H1 (cell line): ENCODE data around the gene TMEM244. TPM values are rescaled to one million over a fixed set of nuclear protein-coding genes. Genes with fewer than 3 reads are reported as not detected.

Experiments used
- CTCF ChIA-PET: fragments of 300-600 bp; sonication (Branson Sonifier 250); formaldehyde crosslinking; loops from one replicate; lab custom pipeline; 2021; ENCODE audit not compliant: partially characterized antibody; lab: Charles Lee
- POLR2A ChIA-PET: fragments of 300-600 bp; sonication (Branson Sonifier 250); formaldehyde crosslinking; loops from one replicate; lab custom pipeline; 2021; ENCODE audit warnings: inconsistent platforms; ENCODE audit not compliant: partially characterized antibody; lab: Charles Lee
- DNase-seq, 2 experiments: peaks; one replicate each; pipeline versions ENCODE4 v3.0.0 to v3.0.0-alpha.2; 2010 to 2022; ENCODE audit warnings: low spot score in 2 of 2, low read depth in 1 of 2, mixed read lengths in 1 of 2
- FAIRE-seq: peaks from 2 replicates; lab custom pipeline; 2011; peaks lifted over from hg19 to GRCh38; lab: Jason Lieb, UNC
- H2AFZ ChIP-seq: 2 replicates; pipeline ENCODE4 v1.8.1; 2012; ENCODE audit warnings: low read length, inconsistent platforms
- H2AK5ac ChIP-seq: 2 replicates; pipeline ENCODE4 v1.6.1; 2013; ENCODE audit warnings: low read depth, low read length
- H2BK120ac ChIP-seq: replicated peaks from 2 replicates; pipeline ENCODE3; 2013; ENCODE audit warnings: low read depth, low read length, inconsistent platforms
- H2BK12ac ChIP-seq: 2 replicates; pipeline ENCODE4 v1.6.1; 2013; ENCODE audit warnings: low read depth, low read length
- H2BK15ac ChIP-seq: 2 replicates; pipeline ENCODE4 v1.6.1; 2013; ENCODE audit warnings: low read length
- H2BK20ac ChIP-seq: 2 replicates; pipeline ENCODE4 v1.6.1; 2013; ENCODE audit warnings: low read length
- H2BK5ac ChIP-seq: 2 replicates; pipeline ENCODE4 v1.6.1; 2013; ENCODE audit warnings: low read depth, low read length
- H3K14ac ChIP-seq: 2 replicates; pipeline ENCODE4 v1.6.1; 2013; ENCODE audit warnings: inconsistent platforms; ENCODE audit not compliant: insufficient read length
- H3K18ac ChIP-seq: 2 replicates; pipeline ENCODE4 v1.6.1; 2013; ENCODE audit warnings: low read length; ENCODE audit errors: extremely low read depth
- H3K23ac ChIP-seq: 2 replicates; pipeline ENCODE4 v1.6.1; 2013; ENCODE audit warnings: inconsistent platforms; ENCODE audit not compliant: insufficient read length
- H3K23me2 ChIP-seq: 2 replicates; pipeline ENCODE4 v1.6.1; 2013; ENCODE audit warnings: low read depth, low read length
- H3K27ac ChIP-seq: 2 replicates; pipeline ENCODE4 v1.6.1; 2011; ENCODE audit warnings: low read depth, low read length, inconsistent platforms
- H3K27me3 ChIP-seq, 4 experiments: replicated peaks in 1 of 4; 1 replicate in 1 of 4; 2 replicates in 3 of 4; pipeline versions ENCODE4 v1.6.1 to v1.8.1; 2011 to 2013; ENCODE audit warnings: low read length in 3 of 4, mild to moderate bottlenecking in 3 of 4, inconsistent platforms in 2 of 4, mixed read lengths in 2 of 4, moderate library complexity in 1 of 4; ENCODE audit not compliant: control insufficient read depth in 3 of 4, insufficient read depth in 3 of 4; ENCODE audit errors: extremely low read depth in 1 of 4
- H3K36me3 ChIP-seq, 4 experiments: 2 replicates each; pipeline versions ENCODE4 v1.6.1 to v1.8.1; 2011 to 2013; ENCODE audit warnings: mild to moderate bottlenecking in 4 of 4, low read length in 3 of 4, moderate library complexity in 2 of 4, control low read depth in 1 of 4, inconsistent platforms in 1 of 4; ENCODE audit not compliant: insufficient read depth in 4 of 4, control insufficient read depth in 2 of 4
- H3K4ac ChIP-seq: replicated peaks from 2 replicates; pipeline ENCODE3; 2013; ENCODE audit warnings: low read length, low read depth, mixed read lengths, inconsistent platforms; ENCODE audit not compliant: insufficient read length
- H3K4me1 ChIP-seq, 4 experiments: replicated peaks in 1 of 4; 1 replicate in 1 of 4; 2 replicates in 3 of 4; pipeline versions ENCODE4 v1.6.1 to v1.8.1; 2011 to 2013; ENCODE audit warnings: low read length in 3 of 4, inconsistent platforms in 2 of 4, mixed read lengths in 1 of 4; ENCODE audit not compliant: insufficient read depth in 4 of 4, control insufficient read depth in 3 of 4
- H3K4me2 ChIP-seq, 2 experiments: 2 replicates each; pipeline versions ENCODE4 v1.6.1 to v1.8.1; 2011 to 2013; ENCODE audit warnings: low read depth in 2 of 2, low read length in 2 of 2, control low read depth in 1 of 2, inconsistent platforms in 1 of 2, mild to moderate bottlenecking in 1 of 2; ENCODE audit not compliant: insufficient read depth in 1 of 2
- H3K4me3 ChIP-seq, 4 experiments: fragments of 200-600, 300-600 bp in 1 of 4; sonication (generic), shearing (Covaris generic), sonication (Bioruptor Twin) in 1 of 4; 2 replicates each; pipeline versions ENCODE4 v1.5.1 to v1.8.1; 2011 to 2016; ENCODE audit warnings: low read length in 4 of 4, low read depth in 3 of 4, control low read depth in 2 of 4, inconsistent platforms in 2 of 4, mild to moderate bottlenecking in 2 of 4, mixed read lengths in 1 of 4, moderate library complexity in 1 of 4; ENCODE audit not compliant: insufficient read depth in 2 of 4; ENCODE audit errors: extremely low read depth in 1 of 4
- H3K56ac ChIP-seq: replicated peaks from 2 replicates; pipeline ENCODE3; 2013; ENCODE audit warnings: low read depth, mild to moderate bottlenecking, mixed read lengths, low read length, inconsistent platforms; ENCODE audit not compliant: insufficient read length
- H3K79me1 ChIP-seq: 2 replicates; pipeline ENCODE4 v1.6.1; 2013; ENCODE audit warnings: low read depth, low read length, control low read depth
- H3K79me2 ChIP-seq, 2 experiments: 2 replicates each; pipeline versions ENCODE4 v1.6.1 to v1.8.1; 2012 to 2013; ENCODE audit warnings: low read length in 2 of 2, mild to moderate bottlenecking in 2 of 2, inconsistent platforms in 1 of 2; ENCODE audit not compliant: insufficient read depth in 2 of 2, control insufficient read depth in 1 of 2
- H3K9ac ChIP-seq, 4 experiments: replicated peaks in 1 of 4; 1 replicate in 1 of 4; 2 replicates in 3 of 4; pipeline versions ENCODE4 v1.6.1 to v1.8.1; 2011 to 2013; ENCODE audit warnings: low read depth in 3 of 4, low read length in 3 of 4, control low read depth in 2 of 4, mild to moderate bottlenecking in 2 of 4, moderate library complexity in 2 of 4, inconsistent platforms in 1 of 4; ENCODE audit errors: extremely low read depth in 1 of 4
- H3K9me3 ChIP-seq, 2 experiments: 2 replicates each; pipeline versions ENCODE4 v1.6.1 to v1.8.1; 2012 to 2013; ENCODE audit warnings: mild to moderate bottlenecking in 2 of 2, moderate library complexity in 2 of 2, control low read depth in 1 of 2, inconsistent platforms in 1 of 2, low read depth in 1 of 2, low read length in 1 of 2, mixed read lengths in 1 of 2; ENCODE audit not compliant: insufficient read depth in 2 of 2
- H4K20me1 ChIP-seq, 2 experiments: replicated peaks in 1 of 2; 2 replicates each; pipeline versions ENCODE3 to v1.8.1; 2011 to 2013; ENCODE audit warnings: inconsistent platforms in 2 of 2, low read length in 2 of 2, mild to moderate bottlenecking in 1 of 2; ENCODE audit not compliant: insufficient read depth in 2 of 2, control insufficient read depth in 1 of 2
- H4K5ac ChIP-seq: 2 replicates; pipeline ENCODE4 v1.6.1; 2013; ENCODE audit warnings: low read length, low read depth, mixed read lengths, inconsistent platforms; ENCODE audit not compliant: insufficient read length
- H4K8ac ChIP-seq: 2 replicates; pipeline ENCODE4 v1.8.0; 2013; ENCODE audit warnings: mild to moderate bottlenecking, moderate library complexity, low read length, inconsistent platforms; ENCODE audit not compliant: insufficient read depth; ENCODE audit errors: extremely low read depth
- H4K91ac ChIP-seq: replicated peaks from 2 replicates; pipeline ENCODE3; 2013; ENCODE audit warnings: low read length, mixed read lengths, inconsistent platforms; ENCODE audit not compliant: insufficient read length
- CBX5 ChIP-seq: fragments of 300-800, 300-1000 bp; sonication (generic); IDR thresholded peaks from 2 replicates; pipeline ENCODE4 v1.7.1; 2016; ENCODE audit warnings: antibody characterized with exemption, low read length, low read depth
- CREB1 ChIP-seq: IDR thresholded peaks from 2 replicates; pipeline ENCODE4 v1.6.1; 2012; ENCODE audit warnings: inconsistent platforms
- EGR1 ChIP-seq: IDR thresholded peaks from 2 replicates; pipeline ENCODE4 v1.6.1; 2011; ENCODE audit warnings: low read depth, low read length, borderline replicate concordance
- EP300 ChIP-seq, 2 experiments: IDR thresholded peaks; 1 replicate in 1 of 2; 2 replicates in 1 of 2; pipeline ENCODE4 v1.6.1; 2011 to 2012; ENCODE audit warnings: low read depth in 2 of 2, low read length in 2 of 2, mild to moderate bottlenecking in 2 of 2, borderline replicate concordance in 1 of 2, inconsistent platforms in 1 of 2, moderate library complexity in 1 of 2
- MAX ChIP-seq: IDR thresholded peaks from 2 replicates; pipeline ENCODE4 v1.6.1; 2012; ENCODE audit warnings: inconsistent platforms
- PHF8 ChIP-seq: fragments of 200-600 bp; sonication (generic); conservative IDR thresholded peaks from 2 replicates; pipeline ENCODE4 v1.7.1; 2012; ENCODE audit warnings: low read depth, mild to moderate bottlenecking, inconsistent platforms, low read length, moderate library complexity
- POLR2A ChIP-seq, 2 experiments: IDR thresholded peaks; 1 replicate in 1 of 2; 2 replicates in 1 of 2; pipeline ENCODE4 v1.6.1; 2011; ENCODE audit warnings: low read depth in 2 of 2, low read length in 2 of 2, mild to moderate bottlenecking in 2 of 2; ENCODE audit errors: control extremely low read depth in 1 of 2
- POU5F1 ChIP-seq: IDR thresholded peaks from 2 replicates; pipeline ENCODE4 v1.6.1; 2011; ENCODE audit warnings: low read depth, mild to moderate bottlenecking, low read length, moderate library complexity
- RBBP5 ChIP-seq: IDR thresholded peaks from 2 replicates; pipeline ENCODE4 v1.7.1; 2012; ENCODE audit warnings: low read depth, mild to moderate bottlenecking, inconsistent platforms, low read length, moderate library complexity, borderline replicate concordance
- RNF2 ChIP-seq: fragments of 200-900, 300-1000 bp; sonication (generic); IDR thresholded peaks from 2 replicates; pipeline ENCODE4 v1.7.1; 2016; ENCODE audit warnings: borderline replicate concordance, low read depth, mild to moderate bottlenecking, antibody characterized with exemption, low read length; ENCODE audit not compliant: poor library complexity, severe bottlenecking; ENCODE audit errors: missing control alignments
- SIN3A ChIP-seq, 2 experiments: IDR thresholded peaks in 1 of 2; conservative IDR thresholded peaks in 1 of 2; 2 replicates each; pipeline ENCODE4 v1.6.1; 2011 to 2012; ENCODE audit warnings: low read length in 2 of 2, improper control_type of control experiment in 1 of 2, low read depth in 1 of 2, mild to moderate bottlenecking in 1 of 2
- SP4 ChIP-seq: IDR thresholded peaks from 2 replicates; pipeline ENCODE4 v1.6.1; 2012; ENCODE audit warnings: low read length, inconsistent platforms
- SUZ12 ChIP-seq: fragments of 200-600 bp; sonication (generic); IDR thresholded peaks from 2 replicates; pipeline ENCODE4 v1.6.1; 2012; ENCODE audit warnings: mild to moderate bottlenecking, inconsistent platforms, low read length, moderate library complexity, mixed read lengths
- ZNF274 ChIP-seq: IDR thresholded peaks from 2 replicates; pipeline ENCODE4 v1.7.0; 2012; ENCODE audit warnings: low read length, borderline replicate concordance; ENCODE audit errors: extremely low read depth
- WGBS, 2 experiments: shearing (Covaris generic) in 1 of 2; methylation state at CpG; one replicate each; pipeline versions ENCODE4 v1.1.6 to v1.1.7; 2013 to 2015; ENCODE audit warnings: low lambda C conversion rate in 2 of 2, mixed read lengths in 2 of 2, inconsistent platforms in 1 of 2, low coverage in 1 of 2, missing lambda C conversion rate in 1 of 2; ENCODE audit not compliant: insufficient replicate concordance in 2 of 2, insufficient coverage in 1 of 2, insufficient read length in 1 of 2; ENCODE audit errors: extremely low coverage in 1 of 2, missing lambda C conversion rate in 1 of 2; 5-methylcytosine and 5-hydroxymethylcytosine counted together
- polyA plus RNA-seq, 7 experiments: library from polyadenylated mRNA; depleted of rRNA in 3 of 7; stranded (reverse) in 5 of 7; unstranded in 2 of 7; fragments of >200 nt in 5 of 7; fragments of 200-250 nt in 2 of 7; gene quantifications; 1 replicate in 5 of 7; 2 replicates in 1 of 7; 4 replicates in 1 of 7; pipeline versions ENCODE4 v1.2.1 to v1.2.3, GENCODE V29; 2011 to 2013; ENCODE audit warnings: missing spikeins in 2 of 7, mixed read lengths in 2 of 7
- total RNA-seq: library from RNA; stranded (reverse); fragmentation: NEBNext Ultra II Directional; extraction: Animal tissue kit (Norgen Biotek cat#: 25700); gene quantifications from 2 replicates; pipeline ENCODE4 v1.2.1, GENCODE V29; 2021

TMEM244 gene
- total and polyA plus RNA-seq, 2 of the 8 experiments (the other 6 are each of a cell fraction or from before 2014, with no cell fraction given), result not detected

GRCh38 chr6:129801909-129802308, 59.2 kb downstream of the TMEM244 start:
- no peak overlapping the region for H3K27ac ChIP-seq
- no peak overlapping the region for H3K4me3 ChIP-seq
- no peak overlapping the region for H2BK12ac ChIP-seq
- no peak overlapping the region for H2BK5ac ChIP-seq
- H3K9me3 ChIP-seq, result peaks cover 0 to 3% of the 10 kb centered on the region in 2 experiments; a peak in 1 of 4 replicates
- no peaks in the 10 kb centered on the region for H3K23me2 ChIP-seq
- H4K91ac ChIP-seq, result no peak overlapping the region
- H3K23ac ChIP-seq, result no peak overlapping the region
- no peak overlapping the region for H3K4ac ChIP-seq
- no peak overlapping the region for H3K14ac ChIP-seq
- WGBS, 2 experiments, result 96% methylated on average over 4 of the region's 4 CpGs; no CpG with 5 or more reads in 1 of the 2 experiments
- no peaks in the 10 kb centered on the region for H3K79me1 ChIP-seq
- no peak overlapping the region for H4K5ac ChIP-seq
- ChIA-PET POLR2A (no interaction called here), CTCF (interaction anchor here (0.6 kb wide), 1 partner anchor 205 kb away, joined by 4 read pairs; no protein-coding TSS in a partner anchor)
- DNase-seq (no peak), FAIRE-seq (no peak)
- no peak overlapping the region for H2BK120ac ChIP-seq
- H3K56ac ChIP-seq, result no peak overlapping the region
- no peak overlapping the region for H2AK5ac ChIP-seq
- no peaks in the 10 kb centered on the region for H3K4me1 ChIP-seq
- H3K36me3 ChIP-seq, result no peaks in the 10 kb centered on the region
- no peak overlapping the region for H3K4me2 ChIP-seq
- no peak overlapping the region for H3K18ac ChIP-seq
- H4K20me1 ChIP-seq, result no peaks in the 10 kb centered on the region
- H3K9ac ChIP-seq, result no peak overlapping the region
- H3K27me3 ChIP-seq, result no peaks in the 10 kb centered on the region
- H2BK20ac ChIP-seq, result no peak overlapping the region
- H3K79me2 ChIP-seq, result no peaks in the 10 kb centered on the region
- H4K8ac ChIP-seq, result no peak overlapping the region
- no peak overlapping the region for H2BK15ac ChIP-seq
- no peak overlapping the region for H2AFZ ChIP-seq
- no peak for TF ChIP-seq MAX
- TF ChIP-seq PHF8, result no peak
- TF ChIP-seq SIN3A (conservative IDR thresholded peaks at IDR 0.05 in 1 of 2, IDR thresholded peaks at IDR 0.05 in 1 of 2; ENCODE audit: low read depth in 1 of 2, low read length in 2 of 2), result no peak
- TF ChIP-seq CBX5, result no peak
- TF ChIP-seq EP300 (IDR thresholded peaks at IDR 0.05; ENCODE audit: borderline replicate concordance in 1 of 2, low read depth in 2 of 2, low read length in 2 of 2), result no peak
- TF ChIP-seq RBBP5, result no peak
- TF ChIP-seq RNF2, result no peak
- TF ChIP-seq SP4, result no peak
- TF ChIP-seq CREB1, result no peak
- TF ChIP-seq EGR1, result no peak
- TF ChIP-seq POU5F1, result no peak
- no peak for TF ChIP-seq POLR2A (IDR thresholded peaks at IDR 0.05; ENCODE audit: control extremely low read depth in 1 of 2, low read depth in 2 of 2, low read length in 2 of 2)
- no peak for TF ChIP-seq SUZ12
- TF ChIP-seq ZNF274, result no peak
